Measurements from ENCODE around the gene SLC7A6. TPM values are rescaled to one million over a fixed set of nuclear protein-coding genes. Genes with fewer than 3 reads are reported as not detected.

Gene SLC7A6
- total and polyA plus RNA-seq, 2 of the 13 experiments (the other 11 are each of a cell fraction or from before 2014, with no cell fraction given), result 35.8 to 70.8 TPM

GRCh38 chr16:68264128-68265077, at the start of gene SLC7A6 (continued):
- TF ChIP-seq HIC2 (CRISPR knock-in tag; IDR thresholded peaks at IDR 0.05; ENCODE audit: low read depth) (no peak; the same call in 1 of the 2 replicates), ZC3H4 (CRISPR knock-in tag; IDR thresholded peaks at IDR 0.05; ENCODE audit: borderline replicate concordance) (peak; percentile 97), RCOR2 (CRISPR knock-in tag; IDR thresholded peaks at IDR 0.05) (no peak), KAT8 (CRISPR knock-in tag; IDR thresholded peaks at IDR 0.05) (peak; percentile 79), PHF8 (CRISPR knock-in tag; IDR thresholded peaks at IDR 0.05) (peak; percentile 62), MIXL1 (CRISPR knock-in tag; IDR thresholded peaks at IDR 0.05) (peak; percentile 29; the same call in 1 of the 2 replicates), GMEB1 (CRISPR knock-in tag; IDR thresholded peaks at IDR 0.05; ENCODE audit: borderline replicate concordance) (no peak), YEATS4 (CRISPR knock-in tag; IDR thresholded peaks at IDR 0.05; ENCODE audit: borderline replicate concordance) (peak; percentile 85), ZNF124 (CRISPR knock-in tag; IDR thresholded peaks at IDR 0.05) (0 out of 2 replicates have a peak, but pooled peaks have one; percentile 75)
